Activated B cell treated with CpG ODN at 0.5 μM for 24 hours (primary cell): ENCODE data around the gene MPRIP. TPM values are rescaled to one million over a fixed set of nuclear protein-coding genes. Genes with fewer than 3 reads are reported as not detected.

Experiments used
- ATAC-seq: fragments of 200-7000 bp; cut with Tn5 transposase; one replicate; pipeline ENCODE4 v1.10.0; 2021; ENCODE audit warnings: low read depth, mild to moderate bottlenecking, moderate library complexity
- CTCF ChIA-PET: fragments of 350-600 bp; sonication (Branson Sonifier 250); formaldehyde crosslinking; loops from one replicate; lab custom pipeline; 2021; ENCODE audit warnings: antibody characterized with exemption; lab: Charles Lee
- POLR2A ChIA-PET: fragments of 350-600 bp; sonication (Branson Sonifier 250); formaldehyde crosslinking; loops from one replicate; lab custom pipeline; 2021; ENCODE audit warnings: antibody characterized with exemption; lab: Charles Lee
- DNase-seq: peaks from one replicate; pipeline ENCODE4 v3.0.0; 2022
- H3K27ac Mint-ChIP-seq: one replicate; pipeline ENCODE4 v1.8.0; 2020; ENCODE audit warnings: mixed read lengths
- H3K27me3 Mint-ChIP-seq: one replicate; pipeline ENCODE4 v1.8.0; 2021; ENCODE audit warnings: mixed read lengths
- H3K36me3 Mint-ChIP-seq: one replicate; pipeline ENCODE4 v1.8.0; 2021; ENCODE audit warnings: low read depth, mixed read lengths
- H3K4me1 Mint-ChIP-seq: one replicate; pipeline ENCODE4 v1.8.0; 2021; ENCODE audit warnings: mixed read lengths
- H3K4me3 Mint-ChIP-seq: one replicate; pipeline ENCODE4 v1.8.0; 2020; ENCODE audit warnings: mild to moderate bottlenecking, mixed read lengths
- H3K9me3 Mint-ChIP-seq: one replicate; pipeline ENCODE4 v1.8.0; 2020; ENCODE audit warnings: mixed read lengths
- CTCF ChIP-seq: fragments of 200-600 bp; IDR thresholded peaks from one replicate; pipeline ENCODE4 v1.8.0; 2022; ENCODE audit warnings: antibody characterized with exemption, mild to moderate bottlenecking
- intact Hi-C: fragments of 100-400 bp; cut with micrococcal nuclease; formaldehyde crosslinking; loops from one replicate; pipeline ENCODE4 v1.15.1; 2024
- total RNA-seq: library from RNA; stranded (reverse); gene quantifications from 2 replicates; pipeline ENCODE4 v1.2.3, GENCODE V29; 2022

Gene MPRIP
- total RNA-seq, 1 donor from 2014 or later = 231 TPM

- intact Hi-C loops = no loop called here
- ChIA-PET CTCF (interaction anchor here (0.8 kb wide), 1 partner anchor 11 kb away, joined by 3 read pairs; no protein-coding TSS in a partner anchor), POLR2A (interaction anchor here (0.7 kb wide), 1 partner anchor 22 kb away, joined by 3 read pairs; no protein-coding TSS in a partner anchor)
- peaks cover 11% of the 10 kb centered on the region for H3K36me3 Mint-ChIP-seq
- H3K9me3 Mint-ChIP-seq = no peaks in the 10 kb centered on the region
- H3K4me3 Mint-ChIP-seq = no peak overlapping the region
- ATAC-seq (no peak), DNase-seq (no peak)
- peaks cover 17% of the 10 kb centered on the region for H3K4me1 Mint-ChIP-seq
- H3K27me3 Mint-ChIP-seq = no peaks in the 10 kb centered on the region
- no peak for TF ChIP-seq CTCF
- no peak overlapping the region for H3K27ac Mint-ChIP-seq
Measured at GRCh38 chr17:17200831-17201230, 158.6 kb downstream of the MPRIP start.

- ChIA-PET CTCF (no interaction called here), POLR2A (no interaction called here)
- H3K36me3 Mint-ChIP-seq = peaks cover 11% of the 10 kb centered on the region
- intact Hi-C loops = no loop called here
- ATAC-seq = no peak
- TF ChIP-seq CTCF = no peak
- H3K9me3 Mint-ChIP-seq = no peaks in the 10 kb centered on the region
- H3K4me3 Mint-ChIP-seq = no peak overlapping the region
- no peaks in the 10 kb centered on the region for H3K27me3 Mint-ChIP-seq
- peaks cover 18% of the 10 kb centered on the region for H3K4me1 Mint-ChIP-seq
- no peak for DNase-seq
- no peak overlapping the region for H3K27ac Mint-ChIP-seq
Measured at GRCh38 chr17:17201271-17201670, 159.0 kb downstream of the MPRIP start.

GRCh38 chr17:17201907-17202306, 159.7 kb downstream of the MPRIP start:
- ChIA-PET CTCF (no interaction called here), POLR2A (no interaction called here)
- DNase-seq (no peak), ATAC-seq (no peak)
- Mint-ChIP-seq H3K36me3 (peaks cover 11% of the 10 kb centered on the region), H3K4me3 (no peak overlapping the region), H3K27me3 (no peaks in the 10 kb centered on the region), H3K27ac (no peak overlapping the region), H3K9me3 (no peaks in the 10 kb centered on the region), H3K4me1 (peaks cover 23% of the 10 kb centered on the region)
- TF ChIP-seq CTCF = no peak
- intact Hi-C loops = no loop called here

- no peak for ATAC-seq
- no peak for TF ChIP-seq CTCF
- ChIA-PET POLR2A (no interaction called here), CTCF (no interaction called here)
- intact Hi-C loops = no loop called here
- no peak overlapping the region for H3K27ac Mint-ChIP-seq
- H3K27me3 Mint-ChIP-seq = no peaks in the 10 kb centered on the region
- H3K9me3 Mint-ChIP-seq = no peaks in the 10 kb centered on the region
- H3K36me3 Mint-ChIP-seq = peaks cover 11% of the 10 kb centered on the region
- H3K4me3 Mint-ChIP-seq = no peak overlapping the region
- peaks cover 23% of the 10 kb centered on the region for H3K4me1 Mint-ChIP-seq
- DNase-seq = no peak
Measured at GRCh38 chr17:17203173-17203730, 161.0 kb downstream of the MPRIP start.

- H3K27me3 Mint-ChIP-seq = no peaks in the 10 kb centered on the region
- no peak overlapping the region for H3K4me3 Mint-ChIP-seq
- ChIA-PET CTCF (no interaction called here), POLR2A (interaction anchor here (1.3 kb wide), 1 partner anchor 12 kb away, joined by 4 read pairs; no protein-coding TSS in a partner anchor)
- intact Hi-C loops = no loop called here
- TF ChIP-seq CTCF = no peak
- DNase-seq (no peak), ATAC-seq (no peak)
- peaks cover 11% of the 10 kb centered on the region for H3K36me3 Mint-ChIP-seq
- peaks cover 23% of the 10 kb centered on the region for H3K4me1 Mint-ChIP-seq
- no peak overlapping the region for H3K27ac Mint-ChIP-seq
- H3K9me3 Mint-ChIP-seq = no peaks in the 10 kb centered on the region
Measured at GRCh38 chr17:17204041-17204591, 161.9 kb downstream of the MPRIP start.
